K562 (cell line): ENCODE results near the gene HEATR1. TPM values are rescaled to one million over a fixed set of nuclear protein-coding genes. Genes with fewer than 3 reads are reported as not detected.

Experiments
- HMGXB4 ChIP-seq: sonication (generic); formaldehyde crosslinking; IDR thresholded peaks from 2 replicates; pipeline ENCODE4 v1.8.1; 2023; ENCODE audit warnings: mild to moderate bottlenecking, missing genetic modification reagents
- PRDM10 ChIP-seq: fragments of 450-650 bp; IDR thresholded peaks from 2 replicates; pipeline ENCODE4 v1.6.1; 2018; ENCODE audit not compliant: partially characterized antibody
- RFX7 ChIP-seq: fragments of 250-450 bp; sonication (Bioruptor Pico); IDR thresholded peaks from 2 replicates; pipeline ENCODE4 v1.5.1; 2021; ENCODE audit warnings: mild to moderate bottlenecking
- ZNF512 ChIP-seq: IDR thresholded peaks from 2 replicates; pipeline ENCODE4 v1.6.1; 2016; ENCODE audit warnings: missing genetic modification characterization, missing compliant biosample characterization
- polyA plus RNA-seq, 8 experiments: library from polyadenylated mRNA; depleted of rRNA in 4 of 8; stranded (reverse) in 5 of 8; unstranded in 3 of 8; fragments of >200 nt; fragmentation: Nextera tagmentation in 2 of 8; fragmentation: Illumina TruSeq in 1 of 8; extraction: Ambion mirVana in 2 of 8; extraction: Trizol in 1 of 8; gene quantifications; 2 replicates each; pipeline versions ENCODE4 v1.2.1 to v1.2.3, GENCODE V29; 2011 to 2014; ENCODE audit warnings: inconsistent platforms in 1 of 8, missing spikeins in 1 of 8
- total RNA-seq, 7 experiments: library from RNA; depleted of rRNA in 6 of 7; stranded (reverse); fragments of >200 nt in 6 of 7; fragmentation: Illumina TruSeq in 2 of 7; extraction: Trizol in 2 of 7; gene quantifications; 2 replicates each; pipeline versions ENCODE4 v1.2.1 to v1.2.3, GENCODE V29; 2011 to 2021; ENCODE audit warnings: low replicate concordance in 1 of 7

Gene HEATR1
- total and polyA plus RNA-seq, 9 of the 15 experiments (the other 6 are each of a cell fraction or from before 2014, with no cell fraction given): 28.3 to 108 (median 50.9) TPM

DNA sequence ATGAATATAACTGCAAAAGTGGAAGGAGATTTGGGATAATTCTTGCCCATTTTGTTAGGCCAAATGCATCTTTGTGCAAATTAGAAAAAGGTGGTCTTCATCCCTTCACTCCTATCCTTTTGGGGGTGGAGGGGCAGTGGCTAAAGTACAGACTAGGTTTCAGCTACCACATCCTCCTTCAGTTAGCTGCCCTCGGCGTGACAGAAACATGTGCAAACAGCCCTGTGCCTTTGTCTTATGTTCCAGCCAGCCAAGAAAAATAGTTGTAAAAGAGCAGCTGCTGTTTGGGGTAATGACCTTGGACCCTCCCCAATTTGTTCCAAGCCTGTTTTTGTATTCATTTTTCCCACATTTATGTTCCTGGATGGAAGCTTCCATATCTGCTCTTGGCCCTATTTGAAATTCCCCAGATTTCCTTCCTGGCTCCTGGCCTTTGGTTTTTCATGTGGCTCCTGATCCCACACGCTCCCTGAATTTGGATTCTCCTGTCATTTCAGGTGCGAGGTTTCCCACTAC is 88.8 kb downstream of the HEATR1 start (continued):
- TF ChIP-seq HMGXB4 (CRISPR knock-in tag): no peak
- no peak for TF ChIP-seq ZNF512 (tag)
- TF ChIP-seq RFX7: no peak
- TF ChIP-seq PRDM10: no peak
- TF ChIP-seq, all 486 proteins: peak for 0
